ENCODE data around the gene KCNT2. TPM values are rescaled to one million over a fixed set of nuclear protein-coding genes. Genes with fewer than 3 reads are reported as not detected.

KCNT2 gene
- polyA plus RNA-seq, 1 donor from 2014 or later = 21.4 TPM

- Histone ChIP-seq H3K4me3 (ENCODE audit: low read length) (no peak overlapping the region), H3K79me2 (replicated peaks; ENCODE audit: insufficient read depth, low read length) (no peaks in the 10 kb centered on the region), H3F3A (ENCODE audit: insufficient read depth, low read length, poor library complexity, severe bottlenecking) (no peaks in the 10 kb centered on the region), H3K9me2 (ENCODE audit: insufficient read depth, low read length) (no peaks in the 10 kb centered on the region), H4K20me1 (ENCODE audit: insufficient read depth) (no peaks in the 10 kb centered on the region), H3K9me3 (ENCODE audit: low read length) (no peaks in the 10 kb centered on the region), H3K27me3 (ENCODE audit: insufficient read depth, low read depth, low read length) (no peaks in the 10 kb centered on the region), H3K4me2 (ENCODE audit: low read length) (no peak overlapping the region), H3K9ac (ENCODE audit: low read length) (no peak overlapping the region), H2AFZ (ENCODE audit: low read depth, low read length) (no peak overlapping the region), H3K36me3 (ENCODE audit: insufficient read depth, low read length) (no peaks in the 10 kb centered on the region), H3K27ac (ENCODE audit: low read length) (no peak overlapping the region)
- TF ChIP-seq EZH2 (IDR thresholded peaks at IDR 0.05; ENCODE audit: borderline replicate concordance, insufficient read depth, low read length, poor library complexity, severe bottlenecking) (no peak), SMC3 (conservative IDR thresholded peaks at IDR 0.05; ENCODE audit: poor library complexity) (no peak), POLR2AphosphoS5 (IDR thresholded peaks at IDR 0.05) (no peak), RAD21 (conservative IDR thresholded peaks at IDR 0.05) (no peak), EP300 (conservative IDR thresholded peaks at IDR 0.05; ENCODE audit: poor library complexity, severe bottlenecking) (no peak), MXI1 (conservative IDR thresholded peaks at IDR 0.05; ENCODE audit: poor library complexity, severe bottlenecking) (no peak), REST (IDR thresholded peaks at IDR 0.05; ENCODE audit: borderline replicate concordance) (no peak), TAF1 (IDR thresholded peaks at IDR 0.05; ENCODE audit: low read depth) (no peak)
- TF ChIP-seq, protein P1, sequence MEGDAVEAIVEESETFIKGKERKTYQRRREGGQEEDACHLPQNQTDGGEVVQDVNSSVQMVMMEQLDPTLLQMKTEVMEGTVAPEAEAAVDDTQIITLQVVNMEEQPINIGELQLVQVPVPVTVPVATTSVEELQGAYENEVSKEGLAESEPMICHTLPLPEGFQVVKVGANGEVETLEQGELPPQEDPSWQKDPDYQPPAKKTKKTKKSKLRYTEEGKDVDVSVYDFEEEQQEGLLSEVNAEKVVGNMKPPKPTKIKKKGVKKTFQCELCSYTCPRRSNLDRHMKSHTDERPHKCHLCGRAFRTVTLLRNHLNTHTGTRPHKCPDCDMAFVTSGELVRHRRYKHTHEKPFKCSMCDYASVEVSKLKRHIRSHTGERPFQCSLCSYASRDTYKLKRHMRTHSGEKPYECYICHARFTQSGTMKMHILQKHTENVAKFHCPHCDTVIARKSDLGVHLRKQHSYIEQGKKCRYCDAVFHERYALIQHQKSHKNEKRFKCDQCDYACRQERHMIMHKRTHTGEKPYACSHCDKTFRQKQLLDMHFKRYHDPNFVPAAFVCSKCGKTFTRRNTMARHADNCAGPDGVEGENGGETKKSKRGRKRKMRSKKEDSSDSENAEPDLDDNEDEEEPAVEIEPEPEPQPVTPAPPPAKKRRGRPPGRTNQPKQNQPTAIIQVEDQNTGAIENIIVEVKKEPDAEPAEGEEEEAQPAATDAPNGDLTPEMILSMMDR (IDR thresholded peaks at IDR 0.05; ENCODE audit: poor library complexity, severe bottlenecking) = no peak
Measured at GRCh38 chr1:196459383-196459782, 148.9 kb downstream of the KCNT2 start.

- TF ChIP-seq TAF1 (IDR thresholded peaks at IDR 0.05; ENCODE audit: low read depth) = no peak
- TF ChIP-seq, protein P1 (IDR thresholded peaks at IDR 0.05; ENCODE audit: poor library complexity, severe bottlenecking) = no peak
- no peak for TF ChIP-seq RAD21 (conservative IDR thresholded peaks at IDR 0.05)
- no peak for TF ChIP-seq SMC3 (conservative IDR thresholded peaks at IDR 0.05; ENCODE audit: poor library complexity)
- TF ChIP-seq EP300 (conservative IDR thresholded peaks at IDR 0.05; ENCODE audit: poor library complexity, severe bottlenecking) = no peak
- no peak for TF ChIP-seq EZH2 (IDR thresholded peaks at IDR 0.05; ENCODE audit: borderline replicate concordance, insufficient read depth, low read length, poor library complexity, severe bottlenecking)
- TF ChIP-seq REST (IDR thresholded peaks at IDR 0.05; ENCODE audit: borderline replicate concordance) = no peak
- TF ChIP-seq MXI1 (conservative IDR thresholded peaks at IDR 0.05; ENCODE audit: poor library complexity, severe bottlenecking) = no peak
- no peak for TF ChIP-seq POLR2AphosphoS5 (IDR thresholded peaks at IDR 0.05)
- no peak overlapping the region for H3K4me3 ChIP-seq (ENCODE audit: low read length)
- H3K27ac ChIP-seq (ENCODE audit: low read length) = no peak overlapping the region
- H3F3A ChIP-seq (ENCODE audit: insufficient read depth, low read length, poor library complexity, severe bottlenecking) = no peaks in the 10 kb centered on the region
- H3K9me3 ChIP-seq (ENCODE audit: low read length) = no peaks in the 10 kb centered on the region
- H3K79me2 ChIP-seq (replicated peaks; ENCODE audit: insufficient read depth, low read length) = no peaks in the 10 kb centered on the region
- no peaks in the 10 kb centered on the region for H3K27me3 ChIP-seq (ENCODE audit: insufficient read depth, low read depth, low read length)
- no peaks in the 10 kb centered on the region for H3K36me3 ChIP-seq (ENCODE audit: insufficient read depth, low read length)
- H2AFZ ChIP-seq (ENCODE audit: low read depth, low read length) = no peak overlapping the region
- no peaks in the 10 kb centered on the region for H3K9me2 ChIP-seq (ENCODE audit: insufficient read depth, low read length)
- H4K20me1 ChIP-seq (ENCODE audit: insufficient read depth) = no peaks in the 10 kb centered on the region
- no peak overlapping the region for H3K9ac ChIP-seq (ENCODE audit: low read length)
- no peak overlapping the region for H3K4me2 ChIP-seq (ENCODE audit: low read length)
Measured at GRCh38 chr1:196454792-196455191, 153.4 kb downstream of the KCNT2 start.

All from neural cell (in vitro differentiated cells).